Body of pancreas (tissue), 4 donors: ENCODE results near the gene GAB2. TPM values are rescaled to one million over a fixed set of nuclear protein-coding genes. Genes with fewer than 3 reads are reported as not detected.

Experiments
- ATAC-seq: fragments of 150-250 bp; one replicate; pipeline ENCODE4 v1.9.1; 2016
- DNase-seq, 4 donors: peaks; one replicate each; pipeline ENCODE4 v3.0.0-alpha.2; 2019
- H3K27ac ChIP-seq, 4 donors: fragments of 200-600 bp; sonication (generic); 1 replicate in 3 of 4; 2 replicates in 1 of 4; pipeline versions ENCODE4 v1.5.1 to v1.6.1; 2016 to 2019; ENCODE audit warnings: mild to moderate bottlenecking in 1 of 4, mixed read lengths in 1 of 4, moderate library complexity in 1 of 4
- H3K27me3 ChIP-seq, 2 donors: fragments of 200-600 bp; sonication (generic); one replicate each; pipeline ENCODE4 v1.6.0; 2016; ENCODE audit warnings: mild to moderate bottlenecking in 1 of 2
- H3K36me3 ChIP-seq, 2 donors: fragments of 200-600 bp; sonication (generic); replicated peaks in 1 of 2; 2 replicates each; pipeline ENCODE4 v1.5.1; 2016; ENCODE audit warnings: low read depth in 2 of 2; ENCODE audit not compliant: insufficient read depth in 1 of 2
- H3K4me1 ChIP-seq: fragments of 200-600 bp; sonication (generic); one replicate; pipeline ENCODE4 v1.6.0; 2016
- H3K4me3 ChIP-seq, 2 donors: fragments of 200-600 bp; sonication (generic); 1 replicate in 1 of 2; 2 replicates in 1 of 2; pipeline ENCODE4 v1.5.1; 2016 to 2019
- H3K9me3 ChIP-seq, 3 donors: fragments of 200-600 bp; sonication (generic); 1 replicate in 2 of 3; 2 replicates in 1 of 3; pipeline ENCODE4 v1.5.1; 2016
- POLR2A ChIP-seq, 3 donors: fragments of 450-650 bp; IDR thresholded peaks; one replicate each; pipeline ENCODE4 v1.6.1; 2016; ENCODE audit warnings: antibody characterized with exemption in 3 of 3, mild to moderate bottlenecking in 2 of 3
- WGBS, 2 donors: methylation state at CpG; one replicate each; pipeline ENCODE4 v1.1.5; 2017; 5-methylcytosine and 5-hydroxymethylcytosine counted together
- intact Hi-C: fragments of 100-400 bp; cut with DNase I; formaldehyde crosslinking; loops from one replicate; pipeline ENCODE4 v1.15.1; 2023
- total RNA-seq, 2 donors: library from RNA; depleted of rRNA; stranded (reverse); fragments of >200 nt; gene quantifications; one replicate each; pipeline ENCODE4 v1.1.0, GENCODE V29; 2016
- TF ChIP-seq, protein P1 (sequence below), 7 experiments: fragments of 450-650 bp in 4 of 7; fragments of 200-600 bp in 3 of 7; sonication (generic) in 3 of 7; IDR thresholded peaks; one replicate each; pipeline ENCODE4 v1.5.1; 2016 to 2019; ENCODE audit warnings: antibody characterized with exemption in 7 of 7

The GAB2 gene
- total RNA-seq, 2 donors from 2014 or later: 6.9 to 16.9 TPM

DNA sequence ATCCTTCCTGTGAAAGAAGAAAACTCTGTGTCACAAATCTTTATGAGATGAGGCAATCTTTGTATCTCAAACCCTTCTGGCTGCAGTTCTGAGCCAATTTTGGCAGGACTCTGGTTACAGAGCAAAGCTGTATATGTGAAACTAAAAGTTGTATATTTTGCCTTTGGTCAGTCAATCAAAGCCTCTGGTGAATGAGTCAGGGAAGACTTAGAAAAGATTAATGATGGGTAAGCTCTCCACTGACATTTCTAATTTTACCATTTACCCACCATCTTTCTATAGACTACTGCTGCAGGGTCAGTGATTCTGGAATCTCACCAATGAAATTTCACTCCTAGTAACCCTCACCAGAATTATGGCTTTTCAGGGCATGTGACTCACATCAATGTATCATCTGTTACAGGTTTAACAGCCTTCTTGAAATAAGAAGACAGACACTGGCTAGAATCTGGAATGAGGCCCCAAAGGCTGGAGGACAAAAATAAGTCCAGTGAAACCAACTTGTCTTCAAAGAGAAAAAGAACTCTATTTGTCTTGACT lies 185.6 kb downstream of the GAB2 start:
- Histone ChIP-seq H3K9me3 (no peaks in the 10 kb centered on the region), H3K36me3 (no peaks in the 10 kb centered on the region), H3K27me3 (no peaks in the 10 kb centered on the region), H3K4me1 (no peaks in the 10 kb centered on the region), H3K27ac (no peak overlapping the region), H3K4me3 (no peak overlapping the region)
- peak; percentile 12 for ATAC-seq
- intact Hi-C loops: loop anchor here (10.0 kb wide), 1 partner anchor 193 kb away; no protein-coding TSS in a partner anchor
- DNase-seq: no peak
- no peak for TF ChIP-seq POLR2A (IDR thresholded peaks at IDR 0.05)
- TF ChIP-seq, protein P1, sequence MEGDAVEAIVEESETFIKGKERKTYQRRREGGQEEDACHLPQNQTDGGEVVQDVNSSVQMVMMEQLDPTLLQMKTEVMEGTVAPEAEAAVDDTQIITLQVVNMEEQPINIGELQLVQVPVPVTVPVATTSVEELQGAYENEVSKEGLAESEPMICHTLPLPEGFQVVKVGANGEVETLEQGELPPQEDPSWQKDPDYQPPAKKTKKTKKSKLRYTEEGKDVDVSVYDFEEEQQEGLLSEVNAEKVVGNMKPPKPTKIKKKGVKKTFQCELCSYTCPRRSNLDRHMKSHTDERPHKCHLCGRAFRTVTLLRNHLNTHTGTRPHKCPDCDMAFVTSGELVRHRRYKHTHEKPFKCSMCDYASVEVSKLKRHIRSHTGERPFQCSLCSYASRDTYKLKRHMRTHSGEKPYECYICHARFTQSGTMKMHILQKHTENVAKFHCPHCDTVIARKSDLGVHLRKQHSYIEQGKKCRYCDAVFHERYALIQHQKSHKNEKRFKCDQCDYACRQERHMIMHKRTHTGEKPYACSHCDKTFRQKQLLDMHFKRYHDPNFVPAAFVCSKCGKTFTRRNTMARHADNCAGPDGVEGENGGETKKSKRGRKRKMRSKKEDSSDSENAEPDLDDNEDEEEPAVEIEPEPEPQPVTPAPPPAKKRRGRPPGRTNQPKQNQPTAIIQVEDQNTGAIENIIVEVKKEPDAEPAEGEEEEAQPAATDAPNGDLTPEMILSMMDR (IDR thresholded peaks at IDR 0.05): no peak

DNA sequence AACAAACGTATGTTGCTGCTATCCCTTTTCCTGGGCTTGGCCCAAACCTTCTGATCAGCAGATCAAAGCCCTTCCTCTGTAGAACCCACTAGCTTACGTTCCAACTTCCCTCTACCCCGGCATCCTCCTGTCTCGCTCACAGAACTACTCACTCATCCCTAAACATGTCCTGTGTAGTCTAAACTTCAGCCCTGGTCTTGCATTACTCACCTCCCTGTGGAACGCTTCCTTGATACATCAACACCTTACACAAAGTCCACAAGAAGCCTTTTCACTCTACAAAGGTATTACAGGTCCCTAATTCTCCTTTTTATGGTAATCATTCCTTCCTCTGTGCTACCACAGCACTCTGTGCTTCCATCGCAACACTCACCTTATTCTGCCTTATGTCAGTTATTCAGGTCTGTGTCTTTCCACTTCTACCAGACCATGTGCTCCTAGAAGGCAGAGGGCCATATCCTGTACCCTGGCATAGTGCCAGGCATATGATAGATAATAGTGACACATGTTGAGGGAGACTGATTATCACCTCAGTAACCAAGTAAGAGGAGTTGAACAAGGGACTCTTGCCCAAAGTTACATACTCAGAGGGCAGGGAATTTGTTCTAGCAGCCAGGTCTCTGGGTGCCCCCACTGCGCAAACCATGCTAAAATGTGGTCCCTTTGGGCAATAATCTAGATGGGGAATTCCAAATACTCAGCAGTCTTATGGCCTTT lies 187.3 kb downstream of the GAB2 start:
- H3K27ac ChIP-seq: no peak overlapping the region
- H3K4me1 ChIP-seq: no peaks in the 10 kb centered on the region
- no peak for DNase-seq
- WGBS, 2 donors: 81 to 87% methylated on average over 6 to 7 of the region's 7 CpGs
- no peak for TF ChIP-seq POLR2A (IDR thresholded peaks at IDR 0.05)
- TF ChIP-seq, protein P1 (IDR thresholded peaks at IDR 0.05): no peak
- no peaks in the 10 kb centered on the region for H3K36me3 ChIP-seq
- intact Hi-C loops: loop anchor here (10.0 kb wide), 1 partner anchor 194 kb away; no protein-coding TSS in a partner anchor
- H3K4me3 ChIP-seq: no peak overlapping the region
- ATAC-seq: no peak
- no peaks in the 10 kb centered on the region for H3K27me3 ChIP-seq
- no peaks in the 10 kb centered on the region for H3K9me3 ChIP-seq

DNA sequence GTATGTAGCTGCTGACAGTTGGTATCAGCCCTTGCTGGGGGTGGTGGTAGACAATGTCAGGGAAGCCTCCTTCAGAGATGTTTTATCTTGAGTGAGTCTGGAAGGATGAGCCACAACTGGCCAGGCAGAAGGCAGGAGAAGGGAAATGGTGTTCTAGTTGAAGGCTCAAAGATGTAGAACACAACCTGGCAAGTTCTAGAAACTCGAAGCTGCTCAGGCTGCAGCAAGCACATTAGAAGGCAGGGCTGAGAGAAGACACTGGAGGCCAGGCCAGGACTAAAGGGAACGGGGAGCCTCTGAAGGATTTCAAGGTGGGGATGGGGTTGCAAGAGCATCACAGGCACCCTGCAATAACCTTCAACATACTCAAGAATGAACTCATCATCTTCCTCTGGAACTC lies 188.5 kb downstream of the GAB2 start:
- ATAC-seq (no peak), DNase-seq (no peak)
- TF ChIP-seq POLR2A (IDR thresholded peaks at IDR 0.05): no peak
- TF ChIP-seq, protein P1 (IDR thresholded peaks at IDR 0.05): no peak
- no peak overlapping the region for H3K4me3 ChIP-seq
- intact Hi-C loops: loop anchor here (5.0 kb wide), 1 partner anchor 333 kb away; no protein-coding TSS in a partner anchor
- no peaks in the 10 kb centered on the region for H3K9me3 ChIP-seq
- no peaks in the 10 kb centered on the region for H3K27me3 ChIP-seq
- H3K27ac ChIP-seq: no peak overlapping the region
- peaks cover 0 to 4% of the 10 kb centered on the region in 2 donors for H3K36me3 ChIP-seq
- H3K4me1 ChIP-seq: no peaks in the 10 kb centered on the region
- 84 to 98% methylated on average over 2 of the region's 2 CpGs for WGBS, 2 donors

DNA sequence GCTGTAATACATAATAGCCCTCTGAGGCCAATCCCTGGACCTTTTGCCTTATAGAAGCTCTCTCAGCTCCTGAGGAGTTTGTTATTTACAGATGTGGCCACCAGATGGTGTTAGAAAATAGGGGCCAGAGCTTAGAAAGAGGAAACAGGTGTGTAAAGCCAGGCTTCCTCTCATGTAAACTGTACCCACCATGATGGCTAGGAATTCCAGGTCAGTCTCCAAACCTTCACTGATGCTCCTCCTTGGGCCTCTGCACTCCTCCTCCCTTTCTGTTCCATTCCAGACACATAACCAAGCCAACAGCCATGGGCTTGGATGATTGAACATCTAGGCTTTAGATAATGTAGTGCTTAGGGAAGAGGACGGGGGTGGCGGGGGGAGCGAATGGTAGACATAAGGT lies 189.2 kb downstream of the GAB2 start:
- intact Hi-C loops: loop anchor here (5.0 kb wide), 1 partner anchor 334 kb away; no protein-coding TSS in a partner anchor
- no peak overlapping the region for H3K4me3 ChIP-seq
- peak in 3 of 4 donors; percentile 26 to 63 (median 45) for DNase-seq
- H3K36me3 ChIP-seq: peaks cover 0 to 4% of the 10 kb centered on the region in 2 donors
- no peaks in the 10 kb centered on the region for H3K27me3 ChIP-seq
- H3K27ac ChIP-seq: no peak overlapping the region
- no peaks in the 10 kb centered on the region for H3K9me3 ChIP-seq
- WGBS, 2 donors: 90 to 100% methylated on average over 3 of the region's 3 CpGs
- H3K4me1 ChIP-seq: no peaks in the 10 kb centered on the region
- TF ChIP-seq, protein P1 (IDR thresholded peaks at IDR 0.05): peak in 6 of 7 experiments; percentile 33 to 74 (median 54)
- TF ChIP-seq POLR2A (IDR thresholded peaks at IDR 0.05): no peak
- peak; percentile 72 for ATAC-seq
